ENCODE measurements around the gene SLC41A3. TPM values are rescaled to one million over a fixed set of nuclear protein-coding genes. Genes with fewer than 3 reads are reported as not detected.

SLC41A3 gene
- total and polyA plus RNA-seq, 4 donors: 63.6 to 99.3 (median 85.3) TPM

DNA sequence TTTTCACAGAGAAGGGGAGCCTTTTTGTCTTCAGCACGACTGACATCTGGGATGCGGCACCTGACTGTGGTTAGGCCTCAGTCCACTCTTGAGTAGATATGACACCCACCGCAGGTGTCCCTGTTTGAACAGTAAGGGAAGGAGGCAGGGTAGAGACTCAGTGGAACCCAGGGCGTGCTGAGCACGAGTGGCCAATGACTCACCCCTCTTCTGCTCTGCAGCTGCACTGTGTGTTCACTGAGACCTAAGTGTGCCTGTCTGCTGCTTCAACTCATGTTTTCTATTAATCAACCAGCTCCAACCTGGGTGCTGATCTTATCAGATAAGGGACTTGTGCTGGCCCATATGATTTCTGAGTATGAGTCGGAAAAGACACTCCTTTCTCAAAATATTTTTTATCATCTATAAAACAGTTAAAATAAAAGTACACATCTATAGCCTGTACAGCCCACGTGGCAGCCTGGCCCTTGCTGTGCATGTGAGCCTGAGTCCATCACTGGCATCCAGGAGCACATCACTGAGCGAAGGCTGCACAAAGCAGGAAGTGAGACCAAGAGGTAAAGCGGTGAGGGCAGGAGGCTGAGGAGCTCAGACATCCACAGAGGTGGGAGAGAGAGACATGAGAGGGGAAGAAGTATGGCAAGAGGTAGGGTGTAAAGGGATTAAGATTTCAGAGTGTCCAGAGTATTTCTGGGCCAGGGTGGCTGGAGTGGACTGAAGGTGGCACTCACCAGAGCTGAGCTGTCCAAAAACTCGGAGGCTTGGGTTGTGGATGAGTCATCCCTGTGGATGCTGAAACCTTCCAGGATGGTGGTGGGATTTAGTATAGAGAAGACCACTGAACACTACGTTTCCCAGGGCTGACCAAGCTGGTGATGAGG lies 49.2 kb downstream of the SLC41A3 start:
- peaks cover 35% of the 10 kb centered on the region for H3K36me3 ChIP-seq (ENCODE audit: control insufficient read depth, insufficient read depth, low read length)
- no peaks in the 10 kb centered on the region for H3K27me3 ChIP-seq (ENCODE audit: control insufficient read depth, insufficient read depth, low read length)
- H3K9me3 ChIP-seq (ENCODE audit: control insufficient read depth, insufficient read depth, low read length): no peaks in the 10 kb centered on the region
- H3K4me1 ChIP-seq (ENCODE audit: control insufficient read depth, insufficient read depth, low read length): no peaks in the 10 kb centered on the region
- WGBS (ENCODE audit: insufficient coverage): 93% methylated on average over 10 of the region's 11 CpGs
- no peak for DNase-seq (ENCODE audit: low read depth in 4 of 6, low spot score in 6 of 6)
- H3K27ac ChIP-seq (ENCODE audit: low read depth, low read length): no peak overlapping the region
- no peak overlapping the region for H3K4me3 ChIP-seq (ENCODE audit: low read depth, low read length)

DNA sequence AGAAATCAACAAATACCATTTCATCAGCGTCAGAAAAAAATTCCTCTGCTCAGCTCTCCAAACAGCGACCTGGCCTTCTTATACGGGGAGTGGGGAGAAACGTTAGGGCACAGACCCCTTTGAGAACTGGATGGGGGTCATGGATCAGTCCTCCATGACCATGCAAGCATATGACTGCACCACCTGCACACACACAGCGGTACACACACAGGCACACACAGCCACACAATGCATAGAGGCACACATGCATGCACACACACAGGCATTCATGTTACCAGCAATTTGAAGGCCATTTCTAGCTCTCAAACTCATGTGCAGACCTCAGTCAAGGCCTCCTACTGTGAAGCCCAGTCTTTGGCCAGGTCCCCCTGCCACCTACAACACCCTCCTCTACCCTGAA lies 50.2 kb downstream of the SLC41A3 start:
- H3K36me3 ChIP-seq (ENCODE audit: control insufficient read depth, insufficient read depth, low read length): peaks cover 35% of the 10 kb centered on the region
- H3K9me3 ChIP-seq (ENCODE audit: control insufficient read depth, insufficient read depth, low read length): no peaks in the 10 kb centered on the region
- H3K27ac ChIP-seq (ENCODE audit: low read depth, low read length): no peak overlapping the region
- H3K27me3 ChIP-seq (ENCODE audit: control insufficient read depth, insufficient read depth, low read length): no peaks in the 10 kb centered on the region
- no peaks in the 10 kb centered on the region for H3K4me1 ChIP-seq (ENCODE audit: control insufficient read depth, insufficient read depth, low read length)
- no peak overlapping the region for H3K4me3 ChIP-seq (ENCODE audit: low read depth, low read length)
- DNase-seq (ENCODE audit: low read depth in 4 of 6, low spot score in 6 of 6): no peak
- 100% methylated on average over 3 of the region's 5 CpGs for WGBS (ENCODE audit: insufficient coverage)

DNA sequence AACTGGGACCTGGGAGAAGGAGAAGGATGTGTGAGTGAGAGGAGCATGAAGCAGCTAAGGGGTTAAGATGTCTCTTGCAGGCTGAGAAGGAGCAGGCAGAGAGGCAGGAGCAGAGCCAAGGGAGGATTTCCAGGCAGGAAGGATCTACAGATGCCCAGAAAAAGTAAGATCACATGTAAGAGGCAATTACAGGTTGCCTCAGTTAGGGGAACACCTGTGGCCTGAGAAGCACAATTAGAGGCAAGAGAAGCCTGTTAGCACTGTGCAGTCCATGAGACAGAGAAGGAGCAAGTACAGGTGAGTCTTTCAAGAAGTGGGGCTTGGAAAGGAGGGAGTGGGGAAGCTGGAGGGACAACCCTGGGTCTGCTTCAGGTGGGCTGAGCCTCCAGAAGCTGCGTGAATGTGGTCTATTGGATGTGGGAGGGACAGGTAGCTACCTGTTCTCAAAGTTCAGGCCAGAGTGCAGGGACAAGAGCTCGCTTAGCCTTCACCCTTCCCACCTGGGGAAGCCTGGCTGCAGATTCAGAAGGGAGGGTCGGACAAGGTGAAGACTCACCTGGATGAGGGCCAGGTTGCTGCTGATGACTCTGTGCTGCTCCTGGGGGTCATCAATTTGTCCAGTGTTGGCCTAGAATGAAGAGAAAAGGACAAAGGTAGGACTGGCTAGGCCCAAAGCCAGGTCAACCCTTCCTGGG lies 50.7 kb downstream of the SLC41A3 start:
- Histone ChIP-seq H3K4me3 (ENCODE audit: low read depth, low read length) (no peak overlapping the region), H3K27me3 (ENCODE audit: control insufficient read depth, insufficient read depth, low read length) (no peaks in the 10 kb centered on the region), H3K27ac (ENCODE audit: low read depth, low read length) (no peak overlapping the region), H3K9me3 (ENCODE audit: control insufficient read depth, insufficient read depth, low read length) (peaks cover 4% of the 10 kb centered on the region), H3K36me3 (ENCODE audit: control insufficient read depth, insufficient read depth, low read length) (peaks cover 38% of the 10 kb centered on the region), H3K4me1 (ENCODE audit: control insufficient read depth, insufficient read depth, low read length) (no peaks in the 10 kb centered on the region)
- WGBS (ENCODE audit: insufficient coverage): 92% methylated on average over 2 of the region's 3 CpGs
- no peak for DNase-seq (ENCODE audit: low read depth in 4 of 6, low spot score in 6 of 6)

DNA sequence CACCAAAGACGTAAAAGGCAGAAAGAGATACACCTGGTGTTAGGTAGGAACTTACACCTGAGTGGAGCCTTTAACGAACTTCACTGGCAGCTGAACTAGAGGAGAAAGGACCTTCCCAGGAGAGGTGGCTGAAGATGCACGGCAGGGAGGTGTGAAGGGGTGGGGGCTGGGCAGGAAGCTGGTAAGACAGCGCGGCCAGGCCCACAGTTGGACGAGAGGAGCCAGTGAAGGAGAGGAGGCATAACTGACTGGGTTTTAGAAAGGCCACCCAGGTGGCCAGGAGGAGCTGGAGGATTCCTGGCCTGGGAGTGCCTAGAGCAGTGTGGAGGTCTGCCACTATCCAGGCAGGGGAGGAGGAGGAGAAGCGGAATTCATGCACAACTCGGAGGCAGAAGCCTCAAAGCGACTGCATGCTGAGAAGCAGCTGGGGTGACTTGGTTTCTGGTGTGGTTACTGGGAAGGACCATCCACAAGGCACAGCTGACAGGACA lies 51.9 kb downstream of the SLC41A3 start:
- no peak for DNase-seq (ENCODE audit: low read depth in 4 of 6, low spot score in 6 of 6)
- Histone ChIP-seq H3K27ac (ENCODE audit: low read depth, low read length) (no peak overlapping the region), H3K36me3 (ENCODE audit: control insufficient read depth, insufficient read depth, low read length) (peaks cover 40% of the 10 kb centered on the region), H3K4me3 (ENCODE audit: low read depth, low read length) (no peak overlapping the region), H3K9me3 (ENCODE audit: control insufficient read depth, insufficient read depth, low read length) (peaks cover 11% of the 10 kb centered on the region), H3K4me1 (ENCODE audit: control insufficient read depth, insufficient read depth, low read length) (no peaks in the 10 kb centered on the region), H3K27me3 (ENCODE audit: control insufficient read depth, insufficient read depth, low read length) (no peaks in the 10 kb centered on the region)
- 61% methylated on average over 9 of the region's 9 CpGs for WGBS (ENCODE audit: insufficient coverage)

DNA sequence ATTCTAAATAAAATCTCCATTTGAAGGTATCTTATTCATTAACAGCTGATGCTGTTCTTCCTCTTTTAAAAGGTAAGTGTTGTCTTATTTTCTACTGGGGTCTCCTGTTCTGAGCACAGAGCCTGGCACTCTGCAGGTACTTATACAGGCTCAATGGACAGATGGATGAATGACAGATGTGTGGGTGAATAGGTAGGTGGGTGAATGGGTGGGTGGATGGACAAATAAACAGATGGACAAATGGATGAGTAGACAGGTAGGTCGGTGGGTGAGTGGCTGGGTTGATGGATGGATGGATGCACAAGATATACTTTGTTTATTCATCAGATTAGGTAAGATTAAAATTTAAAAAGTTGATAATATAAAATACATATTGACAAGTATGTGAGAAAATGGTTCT lies 53.5 kb downstream of the SLC41A3 start:
- Histone ChIP-seq H3K27ac (ENCODE audit: low read depth, low read length) (no peak overlapping the region), H3K9me3 (ENCODE audit: control insufficient read depth, insufficient read depth, low read length) (peaks cover 11% of the 10 kb centered on the region), H3K27me3 (ENCODE audit: control insufficient read depth, insufficient read depth, low read length) (no peaks in the 10 kb centered on the region), H3K36me3 (ENCODE audit: control insufficient read depth, insufficient read depth, low read length) (peaks cover 51% of the 10 kb centered on the region), H3K4me3 (ENCODE audit: low read depth, low read length) (no peak overlapping the region), H3K4me1 (ENCODE audit: control insufficient read depth, insufficient read depth, low read length) (no peaks in the 10 kb centered on the region)
- no peak for DNase-seq (ENCODE audit: low read depth in 4 of 6, low spot score in 6 of 6)
- no CpG with 5 or more reads among the region's 1 CpG for WGBS (ENCODE audit: insufficient coverage)

DNA sequence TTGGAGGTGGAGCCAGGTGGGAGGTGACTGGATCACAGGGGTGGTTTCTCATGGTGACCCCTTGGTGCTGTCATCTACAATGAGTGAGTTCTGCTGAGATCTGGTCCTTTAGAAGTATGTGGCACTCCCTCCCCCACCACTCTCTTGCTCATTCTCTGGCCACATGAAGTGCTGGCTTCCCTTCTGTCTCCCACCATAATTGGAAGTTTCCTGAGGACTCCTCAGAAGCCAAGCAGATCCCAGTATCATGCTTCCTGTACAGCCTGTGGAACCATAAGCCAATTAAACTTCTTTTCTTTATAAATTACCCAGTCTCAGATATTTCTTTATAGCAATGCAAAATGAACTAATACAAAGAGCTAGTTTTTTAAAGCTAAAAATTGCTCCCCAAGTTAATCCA lies 54.7 kb downstream of the SLC41A3 start:
- H3K36me3 ChIP-seq (ENCODE audit: control insufficient read depth, insufficient read depth, low read length): peaks cover 53% of the 10 kb centered on the region

DNA sequence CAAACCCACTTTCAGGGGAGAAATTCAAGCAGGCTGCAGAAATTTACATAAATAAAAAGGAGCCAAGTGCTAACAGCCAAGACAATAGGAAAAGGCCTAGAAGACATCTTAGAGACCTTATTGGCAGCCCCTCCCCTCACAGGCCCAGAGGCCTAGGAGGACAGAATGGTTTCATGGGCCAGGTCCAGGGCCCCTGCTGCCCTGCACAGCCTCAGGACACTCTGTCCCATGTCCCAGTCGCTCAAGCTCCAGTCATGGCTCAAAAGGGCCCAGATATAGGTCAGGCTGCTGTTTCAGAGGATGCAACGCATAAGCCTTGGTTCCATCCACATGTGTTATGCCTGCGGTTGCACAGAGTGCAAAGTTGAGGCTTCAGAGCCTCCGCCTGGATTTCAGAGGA lies 55.8 kb downstream of the SLC41A3 start:
- no peak overlapping the region for H3K4me3 ChIP-seq (ENCODE audit: low read depth, low read length)
- H3K36me3 ChIP-seq (ENCODE audit: control insufficient read depth, insufficient read depth, low read length): peaks cover 57% of the 10 kb centered on the region
- H3K27me3 ChIP-seq (ENCODE audit: control insufficient read depth, insufficient read depth, low read length): no peaks in the 10 kb centered on the region
- no peaks in the 10 kb centered on the region for H3K4me1 ChIP-seq (ENCODE audit: control insufficient read depth, insufficient read depth, low read length)
- no peak overlapping the region for H3K27ac ChIP-seq (ENCODE audit: low read depth, low read length)
- DNase-seq (ENCODE audit: low read depth in 4 of 6, low spot score in 6 of 6): no peak
- peaks cover 11% of the 10 kb centered on the region for H3K9me3 ChIP-seq (ENCODE audit: control insufficient read depth, insufficient read depth, low read length)
- 97% methylated on average over 4 of the region's 4 CpGs for WGBS (ENCODE audit: insufficient coverage)

More for the DNA sequence above, 54.7 kb downstream of the SLC41A3 start:
- H3K4me1 ChIP-seq (ENCODE audit: control insufficient read depth, insufficient read depth, low read length): no peaks in the 10 kb centered on the region
- no peak for DNase-seq (ENCODE audit: low read depth in 4 of 6, low spot score in 6 of 6)
- H3K27me3 ChIP-seq (ENCODE audit: control insufficient read depth, insufficient read depth, low read length): no peaks in the 10 kb centered on the region
- H3K27ac ChIP-seq (ENCODE audit: low read depth, low read length): no peak overlapping the region
- H3K4me3 ChIP-seq (ENCODE audit: low read depth, low read length): no peak overlapping the region
- peaks cover 11% of the 10 kb centered on the region for H3K9me3 ChIP-seq (ENCODE audit: control insufficient read depth, insufficient read depth, low read length)

DNA sequence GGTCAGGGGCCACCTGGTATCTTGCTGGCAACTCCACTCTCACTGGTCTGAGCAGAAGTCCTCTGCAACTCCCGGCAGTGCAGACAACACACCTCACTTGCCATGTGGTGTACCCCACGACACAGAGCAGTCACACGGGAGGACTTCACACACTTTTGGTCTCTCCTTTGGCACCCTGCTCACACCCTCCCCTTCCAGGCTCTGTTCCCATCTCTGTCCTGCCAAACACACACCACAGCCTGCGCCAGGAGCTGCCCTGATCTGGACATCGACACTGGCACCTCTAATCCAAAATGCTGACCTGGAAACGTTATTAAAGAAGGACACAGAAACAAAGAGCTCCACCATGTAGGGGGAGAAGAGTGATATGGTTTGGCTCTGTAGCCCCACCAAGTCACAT lies 57.2 kb downstream of the SLC41A3 start:
- Histone ChIP-seq H3K27me3 (ENCODE audit: control insufficient read depth, insufficient read depth, low read length) (no peaks in the 10 kb centered on the region), H3K27ac (ENCODE audit: low read depth, low read length) (no peak overlapping the region), H3K36me3 (ENCODE audit: control insufficient read depth, insufficient read depth, low read length) (peaks cover 53% of the 10 kb centered on the region), H3K4me1 (ENCODE audit: control insufficient read depth, insufficient read depth, low read length) (no peaks in the 10 kb centered on the region), H3K4me3 (ENCODE audit: low read depth, low read length) (no peak overlapping the region), H3K9me3 (ENCODE audit: control insufficient read depth, insufficient read depth, low read length) (peaks cover 11% of the 10 kb centered on the region)
- WGBS (ENCODE audit: insufficient coverage): 83% methylated on average over 6 of the region's 6 CpGs
- no peak for DNase-seq (ENCODE audit: low read depth in 4 of 6, low spot score in 6 of 6)

DNA sequence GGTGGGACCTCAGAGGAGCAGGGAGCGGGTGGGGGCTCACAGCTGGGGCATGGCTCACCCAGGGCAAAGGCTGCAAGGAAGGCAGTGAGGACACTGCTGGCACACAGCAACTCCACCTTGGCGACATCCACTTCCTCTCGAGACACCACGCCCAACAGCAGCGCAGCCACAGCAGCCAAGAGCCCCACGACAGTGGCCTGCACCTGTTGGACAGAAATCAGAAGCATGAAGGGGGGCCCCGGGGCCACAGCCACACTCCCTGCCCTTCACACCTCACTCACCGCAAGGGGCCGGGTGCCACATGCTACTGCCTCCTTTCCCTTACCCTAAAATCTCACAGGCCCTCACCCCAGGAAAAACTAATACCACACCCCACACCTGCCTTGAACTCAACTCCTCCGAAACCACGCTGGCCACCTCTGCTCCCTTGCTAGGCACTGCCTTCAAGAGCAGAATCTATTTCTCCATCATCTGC lies 57.6 kb downstream of the SLC41A3 start:
- H3K27ac ChIP-seq (ENCODE audit: low read depth, low read length): no peak overlapping the region
- peaks cover 11% of the 10 kb centered on the region for H3K9me3 ChIP-seq (ENCODE audit: control insufficient read depth, insufficient read depth, low read length)
- WGBS (ENCODE audit: insufficient coverage): 94% methylated on average over 11 of the region's 11 CpGs
- H3K4me1 ChIP-seq (ENCODE audit: control insufficient read depth, insufficient read depth, low read length): no peaks in the 10 kb centered on the region
- no peaks in the 10 kb centered on the region for H3K27me3 ChIP-seq (ENCODE audit: control insufficient read depth, insufficient read depth, low read length)
- peaks cover 53% of the 10 kb centered on the region for H3K36me3 ChIP-seq (ENCODE audit: control insufficient read depth, insufficient read depth, low read length)
- H3K4me3 ChIP-seq (ENCODE audit: low read depth, low read length): no peak overlapping the region
- no peak for DNase-seq (ENCODE audit: low read depth in 4 of 6, low spot score in 6 of 6)
